HuH-7 (cell line): Measurements from ENCODE around the gene EIF4EBP3.
"Not testable (repeated sequence)": the region's sequence is repeated elsewhere in the genome, so short reads cannot be mapped to it uniquely, and the experiment has no call there.

ENCODE experiments used
- DNase-seq: peaks from one replicate; pipeline ENCODE4 v3.0.0; 2011; ENCODE audit warnings: low spot score

EIF4EBP3 gene

GRCh38 chr5:140579188-140579747 lies 31.8 kb downstream of the EIF4EBP3 start:
- not testable (repeated sequence) for DNase-seq

DNA sequence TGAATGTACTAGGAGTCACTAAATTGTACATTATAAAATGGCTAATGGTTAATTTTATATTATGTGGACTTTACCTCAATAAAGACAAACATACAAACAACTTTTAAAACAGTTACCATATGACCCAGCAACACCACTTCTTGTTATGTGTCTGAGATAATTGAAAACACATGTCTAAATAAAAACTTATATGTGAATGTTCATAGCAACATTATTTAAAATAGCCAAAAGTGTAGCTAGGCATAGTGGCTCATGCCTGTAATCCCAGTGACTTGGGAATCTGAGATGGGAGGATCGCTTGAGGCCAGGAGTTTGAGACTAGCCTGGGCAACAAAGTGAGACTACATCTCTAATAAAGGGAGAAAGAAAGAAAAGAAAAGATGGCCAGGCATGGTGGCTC lies 40.0 kb downstream of the EIF4EBP3 start:
- no peak for DNase-seq

- DNase-seq, result no peak
Measured at GRCh38 chr5:140588311-140589070, 41.0 kb downstream of the EIF4EBP3 start.

DNA sequence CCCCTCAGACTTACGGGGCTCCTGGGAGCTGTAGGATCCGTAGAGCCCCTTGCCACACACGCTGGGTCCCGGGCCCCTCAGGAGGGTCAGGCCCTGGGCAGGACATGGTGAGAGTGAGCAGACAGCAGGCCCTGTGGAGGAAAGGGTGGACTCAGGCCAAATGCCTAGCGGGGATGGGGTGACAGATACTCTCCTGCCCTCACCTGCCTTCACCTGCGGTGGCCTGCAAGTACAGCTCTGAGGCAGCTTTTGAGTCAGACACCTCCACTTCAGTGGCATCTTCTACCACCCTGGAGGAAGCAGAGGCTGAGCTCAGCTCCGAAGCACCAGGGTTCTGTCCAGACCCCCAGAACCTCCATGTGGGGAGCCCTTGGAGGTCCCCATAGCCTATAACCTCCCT lies 43.4 kb downstream of the EIF4EBP3 start:
- no peak for DNase-seq

DNA sequence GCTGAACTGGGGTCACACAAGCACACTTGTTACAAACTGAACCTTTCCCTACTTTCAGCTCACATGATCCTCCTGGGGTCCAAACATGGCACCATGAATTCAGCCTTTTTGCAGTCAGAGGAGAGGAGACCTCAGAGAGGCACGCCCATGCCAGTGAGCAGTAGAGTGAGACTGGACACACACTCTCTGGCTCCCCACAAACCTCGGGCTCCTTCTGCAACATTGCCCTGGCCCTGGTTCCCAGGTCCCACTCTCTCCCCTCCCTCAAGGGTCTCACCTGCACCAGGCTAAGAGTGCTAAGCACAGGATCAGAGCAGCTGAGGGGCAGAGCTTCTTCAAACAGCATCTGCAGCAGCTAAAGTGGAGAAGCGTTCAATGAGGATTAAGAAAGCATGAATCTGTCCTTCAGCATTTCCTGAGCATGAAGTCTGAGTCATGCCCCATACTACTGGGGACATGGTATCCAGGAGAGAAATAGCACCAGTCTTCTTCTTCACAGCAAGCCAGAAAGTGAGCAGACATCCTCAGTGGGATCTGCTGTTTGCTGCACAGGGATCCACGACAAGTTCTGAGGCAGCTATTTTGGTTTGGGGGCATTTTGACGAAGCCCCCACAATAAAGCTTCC lies 44.4 kb downstream of the EIF4EBP3 start:
- DNase-seq, result no peak

- DNase-seq, result not testable (repeated sequence)
Measured at GRCh38 chr5:140593070-140593469, 45.6 kb downstream of the EIF4EBP3 start.

GRCh38 chr5:140594169-140594568 lies 46.7 kb downstream of the EIF4EBP3 start:
- no peak for DNase-seq

DNA sequence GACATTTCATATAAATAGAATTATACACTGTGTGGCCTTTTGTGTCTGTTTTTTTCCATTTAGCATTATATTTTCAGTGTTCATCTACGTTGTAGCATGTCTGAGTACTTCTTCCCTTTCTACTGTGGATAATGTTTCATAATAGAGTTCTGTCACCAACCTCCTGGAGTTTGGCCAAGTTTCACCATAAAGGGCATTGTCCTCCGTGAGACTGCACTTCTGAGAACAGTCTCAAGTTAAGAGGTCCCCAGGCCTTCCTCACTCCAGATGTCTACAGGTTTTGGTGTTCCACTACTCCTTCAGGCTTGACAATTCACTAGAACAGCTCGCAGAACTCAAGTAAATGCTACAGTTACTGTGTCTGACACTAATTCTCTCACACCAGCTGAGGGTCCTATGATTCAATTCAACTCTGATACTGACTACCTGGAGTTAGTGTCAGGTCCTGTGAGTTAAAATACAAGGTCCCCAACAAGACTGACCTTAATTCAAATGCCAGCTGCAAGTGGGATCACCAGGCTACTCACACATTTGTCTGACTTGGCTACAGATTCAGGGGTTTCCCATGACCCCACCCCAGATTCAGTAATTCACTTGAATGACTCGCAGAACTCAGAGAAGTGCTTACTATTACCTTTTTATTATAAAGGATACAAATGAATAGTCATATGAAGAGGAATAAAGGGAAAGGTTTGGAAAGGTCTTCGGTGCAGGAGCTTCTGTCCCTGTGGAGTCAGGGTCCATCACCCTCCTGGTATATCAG lies 48.3 kb downstream of the EIF4EBP3 start:
- DNase-seq, result no peak

DNA sequence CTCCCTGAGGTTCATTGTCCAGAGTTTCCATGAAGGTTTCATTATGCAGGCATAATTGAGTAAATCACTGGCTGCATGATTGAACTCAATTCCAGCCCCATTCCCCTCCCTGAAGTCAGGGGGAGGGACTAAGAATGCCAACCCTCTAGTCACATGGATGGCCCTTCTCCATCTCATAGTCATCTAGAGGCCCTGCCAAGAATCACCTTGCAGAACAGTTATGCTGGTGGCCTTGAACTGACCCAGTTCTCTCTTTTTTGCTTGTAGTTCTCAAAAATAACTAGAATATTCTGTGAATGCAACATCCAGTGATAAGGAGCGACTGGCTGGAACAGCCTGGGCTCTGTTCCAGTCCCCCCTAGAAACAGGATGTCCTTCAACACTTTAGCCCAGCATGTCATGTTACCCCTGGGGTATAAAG lies 48.9 kb downstream of the EIF4EBP3 start:
- no peak for DNase-seq

- no peak for DNase-seq
Measured at GRCh38 chr5:140598836-140599235, 51.4 kb downstream of the EIF4EBP3 start.
